ENCODE data around the gene VWF.

DNA sequence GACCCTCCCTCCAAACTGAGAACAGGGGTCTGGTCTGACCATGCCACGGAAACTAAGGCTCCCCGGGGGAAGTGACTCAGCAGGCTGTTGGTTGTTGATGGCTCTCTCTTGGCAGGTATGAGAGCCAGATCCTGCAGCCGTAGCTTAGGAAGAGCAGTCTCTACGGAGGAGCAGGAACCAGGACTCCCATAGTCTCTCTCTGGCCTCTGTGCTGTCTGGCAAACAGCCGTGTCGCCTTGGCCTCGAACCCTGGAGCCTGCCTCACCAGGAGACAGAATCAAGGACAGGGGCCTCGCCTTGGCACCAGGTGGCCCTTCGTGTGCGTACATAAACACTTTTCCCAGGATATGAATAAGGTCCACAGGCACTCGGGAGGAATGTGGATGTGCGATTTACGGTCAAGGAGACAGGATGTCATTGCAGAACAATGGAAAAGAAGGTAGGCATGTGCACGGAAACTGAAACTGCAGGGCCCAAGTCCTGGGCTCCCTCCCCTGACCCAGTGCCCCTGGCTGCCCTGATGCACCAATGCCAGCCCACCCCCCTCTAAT lies 7.9 kb downstream of the VWF start:
- TF ChIP-seq POLR2A (IDR thresholded peaks at IDR 0.05; ENCODE audit: low read length): no peak
- no peak for TF ChIP-seq GATA1 (IDR thresholded peaks at IDR 0.05; ENCODE audit: low read depth, low read length)

Data from erythroblast (primary cell).